A673 (cell line): ENCODE data around the gene ZDHHC13. TPM values are rescaled to one million over a fixed set of nuclear protein-coding genes. Genes with fewer than 3 reads are reported as not detected.
"Not testable (repeated sequence)": the region's sequence is repeated elsewhere in the genome, so short reads cannot be mapped to it uniquely, and the experiment has no call there.

Experiments used
- BruUV-seq: library from RNA; stranded (reverse); fragments of 400-500 nt; replicated peaks from 2 replicates; lab custom pipeline; 2021; lab: Mats Ljungman, UMichigan
- CTCF ChIA-PET: fragments of 300-600 bp; sonication (Branson Sonifier 250); formaldehyde crosslinking; loops from one replicate; lab custom pipeline; 2022; ENCODE audit warnings: antibody characterized with exemption; lab: Charles Lee
- POLR2A ChIA-PET: fragments of 300-600 bp; sonication (Branson Sonifier 250); formaldehyde crosslinking; loops from one replicate; lab custom pipeline; 2022; ENCODE audit warnings: antibody characterized with exemption; ENCODE audit not compliant: low non-redundant PET; lab: Charles Lee
- DNase-seq: peaks from one replicate; pipeline ENCODE4 v3.0.0-alpha.2; 2015; ENCODE audit warnings: low spot score
- H3K27ac ChIP-seq: fragments of 200-600 bp; sonication (generic); 2 replicates; pipeline ENCODE4 v1.5.1; 2016; ENCODE audit warnings: mixed run types, low read depth, mild to moderate bottlenecking, mixed read lengths, antibody characterized with exemption, low read length; ENCODE audit not compliant: poor library complexity, severe bottlenecking
- H3K27me3 ChIP-seq: fragments of 200-600 bp; sonication (generic); replicated peaks from 2 replicates; pipeline ENCODE4 v1.6.1; 2017; ENCODE audit warnings: mixed run types, low read depth, mild to moderate bottlenecking, mixed read lengths, antibody characterized with exemption, low read length; ENCODE audit not compliant: insufficient read depth, poor library complexity
- H3K36me3 ChIP-seq: fragments of 200-600 bp; sonication (generic); 2 replicates; pipeline ENCODE4 v1.6.1; 2016; ENCODE audit warnings: mixed run types, mild to moderate bottlenecking, mixed read lengths, antibody characterized with exemption, low read length; ENCODE audit not compliant: insufficient read depth, poor library complexity, severe bottlenecking
- H3K4me1 ChIP-seq: fragments of 200-600 bp; sonication (generic); 2 replicates; pipeline ENCODE4 v1.6.1; 2017; ENCODE audit warnings: mixed run types, mild to moderate bottlenecking, mixed read lengths, antibody characterized with exemption, low read length; ENCODE audit not compliant: insufficient read depth, poor library complexity, severe bottlenecking
- H3K4me3 ChIP-seq: fragments of 200-600 bp; sonication (generic); 2 replicates; pipeline ENCODE4 v1.5.1; 2016; ENCODE audit warnings: low read depth, mixed run types, mild to moderate bottlenecking, mixed read lengths, low read length; ENCODE audit not compliant: poor library complexity, severe bottlenecking
- H3K9me3 ChIP-seq: fragments of 200-600 bp; sonication (generic); 2 replicates; pipeline ENCODE4 v1.6.1; 2016; ENCODE audit warnings: mixed run types, low read depth, mild to moderate bottlenecking, mixed read lengths, antibody characterized with exemption, low read length; ENCODE audit not compliant: poor library complexity, severe bottlenecking
- CTCF ChIP-seq: fragments of 300-800, 200-600 bp; sonication (generic); conservative IDR thresholded peaks from 2 replicates; pipeline ENCODE4 v1.5.1; 2017; ENCODE audit warnings: low read depth, mild to moderate bottlenecking, antibody characterized with exemption, low read length, moderate library complexity, mixed read lengths
- EZH2 ChIP-seq: fragments of 200-600 bp; sonication (generic); IDR thresholded peaks from 2 replicates; pipeline ENCODE4 v1.6.1; 2017; ENCODE audit warnings: borderline replicate concordance, low read depth, mild to moderate bottlenecking, mixed read lengths, antibody characterized with exemption, low read length; ENCODE audit not compliant: poor library complexity, severe bottlenecking
- intact Hi-C: fragments of 100-400 bp; cut with micrococcal nuclease; formaldehyde crosslinking; loops from one replicate; pipeline ENCODE4 v1.10.0; 2022; ENCODE audit not compliant: unreplicated experiment
- total RNA-seq: library from RNA; stranded (reverse); gene quantifications from 2 replicates; pipeline ENCODE4 v1.2.3, GENCODE V29; 2021

The ZDHHC13 gene
- total RNA-seq, 1 experiment from 2014 or later: 10.3 TPM

- ChIA-PET CTCF (no interaction called here), POLR2A (no interaction called here)
Measured at GRCh38 chr11:19134004-19134403, 17.0 kb downstream of the ZDHHC13 start.

GRCh38 chr11:19136884-19137283 is 19.9 kb downstream of the ZDHHC13 start:
- POLR2A ChIA-PET, H3K4me1 ChIP-seq, H3K4me3 ChIP-seq, H3K27me3 ChIP-seq, H3K36me3 ChIP-seq, BruUV-seq, H3K9me3 ChIP-seq, DNase-seq, intact Hi-C loops, H3K27ac ChIP-seq, CTCF ChIA-PET: not testable (repeated sequence)

More at GRCh38 chr11:19134004-19134403, 17.0 kb downstream of the ZDHHC13 start:
- Histone ChIP-seq H3K27ac (no peak overlapping the region), H3K27me3 (no peaks in the 10 kb centered on the region), H3K9me3 (peaks cover 3% of the 10 kb centered on the region), H3K4me3 (no peak overlapping the region), H3K4me1 (no peaks in the 10 kb centered on the region), H3K36me3 (no peaks in the 10 kb centered on the region)
- intact Hi-C loops: no loop called here
- BruUV-seq: no TSS peak
- no peak for DNase-seq
- TF ChIP-seq EZH2 (no peak), CTCF (no peak)

GRCh38 chr11:19145319-19145718 is 28.4 kb downstream of the ZDHHC13 start:
- H3K27ac ChIP-seq: no peak overlapping the region
- no peak overlapping the region for H3K4me3 ChIP-seq
- ChIA-PET CTCF (no interaction called here), POLR2A (no interaction called here)
- no TSS peak for BruUV-seq
- no peaks in the 10 kb centered on the region for H3K9me3 ChIP-seq
- intact Hi-C loops: no loop called here
- TF ChIP-seq CTCF (no peak), EZH2 (no peak)
- DNase-seq: no peak
- no peaks in the 10 kb centered on the region for H3K4me1 ChIP-seq
- no peaks in the 10 kb centered on the region for H3K36me3 ChIP-seq
- H3K27me3 ChIP-seq: no peaks in the 10 kb centered on the region

GRCh38 chr11:19156892-19157291 is 39.9 kb downstream of the ZDHHC13 start:
- H3K27ac ChIP-seq: no peak overlapping the region
- no peak for TF ChIP-seq CTCF
- no peak for TF ChIP-seq EZH2
- H3K4me1 ChIP-seq: peaks cover 4% of the 10 kb centered on the region
- H3K4me3 ChIP-seq: no peak overlapping the region
- ChIA-PET POLR2A (no interaction called here), CTCF (no interaction called here)
- no peaks in the 10 kb centered on the region for H3K27me3 ChIP-seq
- no TSS peak for BruUV-seq
- no peaks in the 10 kb centered on the region for H3K9me3 ChIP-seq
- peaks cover 2% of the 10 kb centered on the region for H3K36me3 ChIP-seq
- intact Hi-C loops: no loop called here
- DNase-seq: no peak
